ENCODE measurements around the gene NDC1.

Gene NDC1

GRCh38 chr1:53783056-53783455 is 55.0 kb downstream of the NDC1 start:
- no peak overlapping the region for H3K27ac ChIP-seq
- TF ChIP-seq ZFX (IDR thresholded peaks at IDR 0.05; ENCODE audit: borderline replicate concordance) = no peak
- TF ChIP-seq CTCF (IDR thresholded peaks at IDR 0.05) = no peak

GRCh38 chr1:53781654-53782053 is 56.4 kb downstream of the NDC1 start:
- TF ChIP-seq CTCF (IDR thresholded peaks at IDR 0.05) = no peak
- TF ChIP-seq ZFX (IDR thresholded peaks at IDR 0.05; ENCODE audit: borderline replicate concordance) = no peak
- no peak overlapping the region for H3K27ac ChIP-seq

- TF ChIP-seq ZFX (IDR thresholded peaks at IDR 0.05; ENCODE audit: borderline replicate concordance) (no peak), CTCF (IDR thresholded peaks at IDR 0.05) (no peak)
- no peak overlapping the region for H3K27ac ChIP-seq
Observed at GRCh38 chr1:53777272-53777671, 60.8 kb downstream of the NDC1 start.

GRCh38 chr1:53771648-53772047 is 66.4 kb downstream of the NDC1 start:
- no peak overlapping the region for H3K27ac ChIP-seq
- no peak for TF ChIP-seq ZFX (IDR thresholded peaks at IDR 0.05; ENCODE audit: borderline replicate concordance)
- no peak for TF ChIP-seq CTCF (IDR thresholded peaks at IDR 0.05)

GRCh38 chr1:53769780-53770179 is 68.3 kb downstream of the NDC1 start:
- no peak overlapping the region for H3K27ac ChIP-seq
- TF ChIP-seq ZFX (IDR thresholded peaks at IDR 0.05; ENCODE audit: borderline replicate concordance) = no peak
- no peak for TF ChIP-seq CTCF (IDR thresholded peaks at IDR 0.05)

- TF ChIP-seq ZFX (IDR thresholded peaks at IDR 0.05; ENCODE audit: borderline replicate concordance) (no peak), CTCF (IDR thresholded peaks at IDR 0.05) (no peak)
- H3K27ac ChIP-seq = no peak overlapping the region
Observed at GRCh38 chr1:53769184-53769583, 68.9 kb downstream of the NDC1 start.

- H3K27ac ChIP-seq = no peak overlapping the region
- TF ChIP-seq ZFX (IDR thresholded peaks at IDR 0.05; ENCODE audit: borderline replicate concordance) (no peak), CTCF (IDR thresholded peaks at IDR 0.05) (no peak)
Observed at GRCh38 chr1:53766831-53767405, 71.2 kb downstream of the NDC1 start.
